Activated naive CD8-positive, alpha-beta T cell (primary cell): ENCODE results near the gene ZEB2.

Source experiments
- H3K27ac Mint-ChIP-seq: one replicate; pipeline ENCODE4 v1.8.0; 2021; ENCODE audit warnings: mixed read lengths
- H3K27me3 Mint-ChIP-seq: one replicate; pipeline ENCODE4 v1.8.0; 2021; ENCODE audit warnings: mixed read lengths
- H3K36me3 Mint-ChIP-seq: one replicate; pipeline ENCODE4 v1.8.0; 2021; ENCODE audit warnings: mixed read lengths
- H3K4me1 Mint-ChIP-seq: one replicate; pipeline ENCODE4 v1.8.0; 2021; ENCODE audit warnings: low read depth, mixed read lengths
- H3K4me3 Mint-ChIP-seq: one replicate; pipeline ENCODE4 v1.8.0; 2021; ENCODE audit warnings: mild to moderate bottlenecking, mixed read lengths
- H3K9me3 Mint-ChIP-seq: one replicate; pipeline ENCODE4 v1.8.0; 2021; ENCODE audit warnings: low read depth, mixed read lengths

ZEB2 gene

DNA sequence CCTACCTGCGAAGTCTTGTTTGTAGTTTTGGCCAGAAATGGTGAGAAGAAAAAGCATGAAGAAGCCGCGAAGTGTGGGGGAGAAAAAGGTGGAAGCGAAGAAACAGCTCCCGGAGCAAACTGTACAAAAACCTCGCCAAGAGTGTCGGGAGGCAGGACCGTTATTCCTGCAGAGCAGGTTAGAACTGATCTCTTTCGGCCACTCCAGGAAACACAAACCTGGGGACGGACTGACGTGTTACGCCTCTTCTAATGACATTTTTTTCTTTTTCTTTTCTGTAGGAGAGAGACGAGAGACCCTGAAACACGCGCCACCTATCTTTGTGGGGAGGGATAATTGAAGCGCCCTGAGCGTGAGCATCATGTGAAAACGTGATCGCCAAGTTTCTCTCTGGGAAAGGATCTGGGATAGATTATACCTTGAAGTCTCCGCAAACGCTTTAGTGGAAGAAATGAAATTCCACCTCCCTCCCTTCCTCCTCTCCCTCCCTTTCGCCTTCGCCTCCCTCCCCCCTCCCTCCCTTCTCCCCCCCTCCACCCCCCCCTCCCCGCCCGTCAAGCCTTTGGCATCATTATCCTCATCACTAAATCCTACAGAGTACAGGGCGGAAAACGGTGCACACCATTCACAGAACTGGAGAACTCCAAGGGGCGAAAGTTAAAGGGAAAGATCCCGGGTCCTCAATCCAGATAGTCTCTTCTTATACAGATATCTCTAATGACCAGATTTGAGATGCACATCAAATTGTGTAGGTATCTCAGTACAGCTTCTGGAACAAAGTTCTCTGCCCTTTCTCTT lies at the start of gene ZEB2:
ZEB2 (minus strand) TSS at position 186 of the 798 bp plus-strand sequence. CDS start 2,769 bp downstream, outside the sequence.
- peaks cover 31% of the 10 kb centered on the region for H3K27me3 Mint-ChIP-seq
- H3K9me3 Mint-ChIP-seq = no peaks in the 10 kb centered on the region
- peak within 1 kb of the TSS; percentile 59 for H3K4me3 Mint-ChIP-seq
- H3K27ac Mint-ChIP-seq = no peak within 1 kb of the TSS
- H3K36me3 Mint-ChIP-seq = peaks cover 2% of the 10 kb centered on the region
- H3K4me1 Mint-ChIP-seq = peaks cover 35% of the 10 kb centered on the region

DNA sequence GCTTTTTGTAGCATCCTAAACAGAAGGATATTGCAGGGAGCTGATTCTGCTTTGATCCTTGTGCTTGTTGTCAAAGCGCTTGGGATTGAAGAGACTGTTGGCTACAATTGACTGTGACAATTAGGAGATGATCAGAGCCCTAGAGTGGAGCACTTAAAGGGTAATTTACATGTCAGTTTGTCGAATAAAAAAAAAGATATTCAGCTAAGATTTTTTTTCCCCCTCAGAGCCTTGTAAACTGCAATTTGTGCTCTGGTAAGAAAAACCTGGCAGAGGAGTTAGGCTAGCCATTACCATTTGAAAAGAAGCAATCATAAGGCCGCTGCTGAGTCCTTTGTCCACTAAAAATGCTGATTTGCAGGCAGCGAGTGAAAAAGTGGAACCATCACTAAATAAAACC lies 47.8 kb upstream of the ZEB2 start:
- peaks cover 5% of the 10 kb centered on the region for H3K27me3 Mint-ChIP-seq
- H3K4me1 Mint-ChIP-seq = no peaks in the 10 kb centered on the region
- no peaks in the 10 kb centered on the region for H3K9me3 Mint-ChIP-seq
- H3K4me3 Mint-ChIP-seq = no peak overlapping the region
- no peak overlapping the region for H3K27ac Mint-ChIP-seq
- H3K36me3 Mint-ChIP-seq = no peaks in the 10 kb centered on the region

DNA sequence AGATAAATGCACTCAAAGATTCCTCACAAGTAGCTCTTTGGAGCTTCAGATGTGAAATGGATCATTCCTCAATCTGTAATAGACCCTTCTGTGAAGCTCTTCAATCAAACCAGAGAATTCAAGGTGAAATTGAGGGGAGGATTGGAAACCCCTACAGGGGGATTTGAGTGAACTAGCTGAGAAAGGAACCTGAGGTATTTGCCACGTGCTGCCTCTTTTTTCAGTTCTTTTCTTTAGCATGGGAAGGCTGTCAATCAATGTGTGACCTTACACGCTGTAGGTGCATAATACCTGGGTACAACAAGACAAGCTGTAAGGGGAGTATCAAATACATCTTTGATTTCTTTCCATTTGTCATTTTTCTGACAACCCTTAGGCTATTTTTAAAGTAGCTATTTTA lies 46.5 kb upstream of the ZEB2 start:
- Mint-ChIP-seq H3K27ac (no peak overlapping the region), H3K9me3 (no peaks in the 10 kb centered on the region), H3K4me1 (no peaks in the 10 kb centered on the region), H3K36me3 (no peaks in the 10 kb centered on the region), H3K27me3 (peaks cover 5% of the 10 kb centered on the region), H3K4me3 (no peak overlapping the region)

DNA sequence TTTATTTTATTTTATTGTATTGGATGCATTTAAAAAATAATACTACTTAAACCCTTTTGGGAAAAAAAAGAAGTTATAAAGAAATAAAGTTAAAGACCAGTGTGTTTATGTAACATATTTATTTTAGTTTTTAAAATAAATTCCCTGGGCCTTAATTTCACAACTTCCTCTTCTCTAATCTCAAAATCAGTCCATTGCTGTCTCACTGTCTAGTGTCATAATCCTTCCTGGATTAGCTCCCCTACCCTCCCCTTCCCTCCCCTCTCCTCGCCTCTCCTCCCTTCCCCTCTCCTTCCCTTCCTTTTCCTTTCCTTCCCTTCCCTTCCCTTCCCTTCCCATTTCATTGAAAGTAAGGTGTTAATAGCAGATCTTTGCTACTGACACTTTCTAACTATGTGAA lies 40.3 kb upstream of the ZEB2 start:
- no peak overlapping the region for H3K27ac Mint-ChIP-seq
- H3K4me1 Mint-ChIP-seq = no peaks in the 10 kb centered on the region
- H3K9me3 Mint-ChIP-seq = no peaks in the 10 kb centered on the region
- H3K36me3 Mint-ChIP-seq = no peaks in the 10 kb centered on the region
- H3K4me3 Mint-ChIP-seq = no peak overlapping the region
- H3K27me3 Mint-ChIP-seq = peaks cover 7% of the 10 kb centered on the region

DNA sequence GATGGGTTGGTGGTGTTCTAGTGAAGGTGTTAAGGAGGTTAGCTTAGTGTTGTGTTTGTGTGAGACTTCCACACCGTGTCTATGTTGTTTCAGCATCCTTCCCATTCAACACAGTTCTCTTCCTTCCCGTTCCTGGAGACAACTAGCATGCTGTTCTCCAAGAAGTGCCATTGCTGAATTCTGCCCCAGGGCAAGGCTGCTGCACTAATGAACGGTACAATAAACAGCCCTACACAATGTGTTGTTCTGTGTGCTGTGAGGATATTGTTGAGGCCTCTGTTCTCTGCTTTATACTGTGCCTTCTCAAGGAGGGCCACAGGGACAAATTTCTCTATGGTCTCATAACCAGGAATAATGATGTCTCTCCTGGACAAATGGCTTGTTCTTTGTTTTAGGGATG lies 39.8 kb upstream of the ZEB2 start:
- no peaks in the 10 kb centered on the region for H3K4me1 Mint-ChIP-seq
- no peak overlapping the region for H3K4me3 Mint-ChIP-seq
- no peaks in the 10 kb centered on the region for H3K9me3 Mint-ChIP-seq
- no peak overlapping the region for H3K27ac Mint-ChIP-seq
- no peaks in the 10 kb centered on the region for H3K36me3 Mint-ChIP-seq
- H3K27me3 Mint-ChIP-seq = peaks cover 5% of the 10 kb centered on the region

DNA sequence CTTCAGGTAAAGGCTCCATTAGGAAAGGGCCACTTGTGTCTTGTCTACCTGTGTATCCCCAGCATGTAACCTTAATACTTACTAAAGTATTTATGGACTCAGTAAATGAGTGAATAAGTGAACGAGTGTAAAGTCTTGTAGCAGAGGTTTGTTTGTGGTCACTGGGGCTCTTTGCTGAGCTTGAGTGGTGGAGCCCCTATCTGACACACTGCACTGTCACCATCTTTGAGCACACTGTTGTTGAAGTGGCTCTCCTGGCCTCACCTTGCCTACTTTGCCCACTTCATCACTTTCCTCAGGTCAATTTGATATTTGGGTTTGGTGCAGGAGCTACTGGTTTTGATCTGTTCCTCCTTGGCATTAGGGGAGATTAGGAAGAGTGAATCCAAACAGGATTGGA lies 39.3 kb upstream of the ZEB2 start:
- Mint-ChIP-seq H3K36me3 (no peaks in the 10 kb centered on the region), H3K4me3 (no peak overlapping the region), H3K4me1 (no peaks in the 10 kb centered on the region), H3K27ac (no peak overlapping the region), H3K27me3 (peaks cover 5% of the 10 kb centered on the region), H3K9me3 (no peaks in the 10 kb centered on the region)

DNA sequence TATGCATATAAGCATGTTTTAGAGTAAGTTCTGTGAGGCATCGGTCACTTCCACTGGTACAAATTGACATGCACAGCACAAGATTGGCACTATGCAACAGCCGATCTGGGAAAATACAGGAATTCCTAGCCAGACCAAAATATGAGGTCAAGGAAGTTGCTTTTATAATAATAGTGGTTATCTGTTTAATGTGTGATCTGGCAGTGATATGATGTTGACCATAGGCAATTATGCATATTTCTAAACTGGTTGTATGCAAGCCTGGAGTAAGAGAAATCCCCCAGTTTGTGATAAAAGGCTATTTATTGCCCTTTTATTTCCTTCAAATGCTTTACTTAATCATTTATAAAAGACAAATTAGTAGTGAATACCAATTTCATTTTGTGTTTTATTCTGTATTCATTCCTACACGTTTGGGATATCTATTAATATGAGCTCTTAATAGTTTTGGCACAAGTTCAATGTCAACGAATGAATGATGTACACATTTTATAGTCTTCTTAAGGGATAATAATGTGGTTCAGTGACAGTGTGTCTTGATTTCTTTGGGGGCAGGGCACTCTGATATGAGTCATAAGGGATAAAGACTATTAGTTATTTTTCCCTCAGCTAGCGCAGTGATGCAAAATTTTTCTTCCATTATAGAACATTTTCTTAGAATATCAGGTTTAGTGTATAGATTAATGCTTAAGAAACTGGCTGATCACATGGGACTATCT lies 34.7 kb upstream of the ZEB2 start:
- H3K27me3 Mint-ChIP-seq = peaks cover 1% of the 10 kb centered on the region
- no peak overlapping the region for H3K4me3 Mint-ChIP-seq
- no peaks in the 10 kb centered on the region for H3K36me3 Mint-ChIP-seq
- no peak overlapping the region for H3K27ac Mint-ChIP-seq
- no peaks in the 10 kb centered on the region for H3K4me1 Mint-ChIP-seq
- H3K9me3 Mint-ChIP-seq = no peaks in the 10 kb centered on the region

DNA sequence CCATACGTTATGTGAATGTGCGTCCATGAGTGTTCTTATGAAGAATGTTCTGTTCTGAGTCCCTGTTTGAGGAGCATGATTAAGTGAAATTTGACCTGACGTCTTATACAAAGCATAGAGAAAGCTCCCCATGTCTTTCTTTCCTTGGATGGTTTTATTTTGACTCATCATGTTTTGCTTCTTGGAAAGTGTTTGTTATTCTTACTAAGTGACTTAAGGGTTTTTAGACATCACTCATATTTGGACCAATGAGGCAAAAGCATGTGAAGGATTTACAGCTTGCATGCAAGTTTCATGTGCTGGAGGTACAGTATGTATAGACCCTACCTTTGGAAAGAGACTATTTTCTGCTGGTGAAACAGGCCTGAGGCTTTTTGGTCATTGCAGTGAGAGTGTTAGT lies 33.5 kb upstream of the ZEB2 start:
- Mint-ChIP-seq H3K9me3 (no peaks in the 10 kb centered on the region), H3K4me3 (no peak overlapping the region), H3K27me3 (no peaks in the 10 kb centered on the region)

DNA sequence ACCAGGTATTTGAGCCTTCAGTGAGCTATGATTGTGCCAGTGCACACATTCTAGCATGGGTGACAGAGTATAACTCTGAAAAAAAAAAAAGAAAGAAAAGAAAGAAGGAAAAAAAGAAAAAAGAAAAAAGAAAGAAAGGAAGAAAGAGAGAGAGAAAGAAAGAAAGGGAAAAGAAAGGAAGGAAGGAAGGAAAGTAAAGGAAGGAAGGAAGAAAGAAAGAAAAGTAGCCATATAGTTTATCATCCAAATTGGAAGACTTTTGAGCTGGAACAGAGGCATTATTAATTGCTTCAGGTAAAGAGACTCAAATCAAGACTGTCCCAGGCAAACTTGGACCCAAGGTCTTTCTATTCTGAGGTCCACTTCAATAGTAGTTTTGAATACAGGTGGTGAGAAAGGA lies 32.9 kb upstream of the ZEB2 start:
- H3K27me3 Mint-ChIP-seq = no peaks in the 10 kb centered on the region
- H3K4me3 Mint-ChIP-seq = no peak overlapping the region
- no peaks in the 10 kb centered on the region for H3K36me3 Mint-ChIP-seq
- H3K4me1 Mint-ChIP-seq = peaks cover 6% of the 10 kb centered on the region
- H3K27ac Mint-ChIP-seq = no peak overlapping the region
- H3K9me3 Mint-ChIP-seq = no peaks in the 10 kb centered on the region

More for the DNA sequence above, 33.5 kb upstream of the ZEB2 start:
- H3K4me1 Mint-ChIP-seq = peaks cover 3% of the 10 kb centered on the region
- no peak overlapping the region for H3K27ac Mint-ChIP-seq
- H3K36me3 Mint-ChIP-seq = no peaks in the 10 kb centered on the region

DNA sequence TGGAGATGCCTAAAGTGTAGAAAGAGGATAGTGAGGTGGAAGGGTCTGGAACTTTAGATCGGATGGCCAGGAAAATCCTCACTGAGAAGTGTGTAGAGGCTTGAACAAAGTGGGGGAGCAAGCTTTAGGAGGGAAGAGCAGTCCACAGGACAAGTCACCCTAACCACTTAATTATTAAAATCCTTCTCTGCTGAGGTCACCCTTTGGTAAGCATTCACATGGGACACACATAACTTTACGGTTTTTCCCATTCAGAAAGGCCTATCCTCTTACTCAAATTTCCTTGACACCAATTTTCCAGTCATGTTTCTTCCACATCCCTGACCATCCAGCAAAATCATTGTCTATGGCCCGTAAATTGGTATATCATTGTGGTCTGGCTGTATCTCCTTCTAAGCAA lies 31.0 kb upstream of the ZEB2 start:
- H3K27ac Mint-ChIP-seq = no peak overlapping the region
- H3K27me3 Mint-ChIP-seq = no peaks in the 10 kb centered on the region
- no peaks in the 10 kb centered on the region for H3K9me3 Mint-ChIP-seq
- H3K4me3 Mint-ChIP-seq = no peak overlapping the region
- peaks cover 6% of the 10 kb centered on the region for H3K4me1 Mint-ChIP-seq
- no peaks in the 10 kb centered on the region for H3K36me3 Mint-ChIP-seq

DNA sequence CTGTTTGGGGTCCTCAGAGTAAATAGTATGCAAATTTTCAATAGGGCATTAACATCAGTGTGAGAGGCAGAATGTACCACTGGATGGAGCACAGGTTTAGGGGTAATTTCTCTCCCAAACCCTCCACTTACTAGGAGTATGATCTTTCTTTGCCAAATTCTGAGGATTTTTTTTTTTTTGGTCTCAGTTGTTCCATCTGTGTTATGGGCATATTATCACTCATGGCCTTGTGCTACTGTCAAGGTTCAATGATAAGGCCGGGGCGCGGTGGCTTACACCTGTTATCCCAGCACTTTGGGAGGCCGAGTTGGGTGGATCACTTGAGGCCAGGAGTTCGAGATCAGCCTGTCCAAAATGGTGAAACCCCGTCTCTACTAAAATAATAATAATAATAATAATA lies 30.2 kb upstream of the ZEB2 start:
- Mint-ChIP-seq H3K27me3 (no peaks in the 10 kb centered on the region), H3K27ac (no peak overlapping the region), H3K36me3 (no peaks in the 10 kb centered on the region), H3K9me3 (no peaks in the 10 kb centered on the region), H3K4me1 (peaks cover 6% of the 10 kb centered on the region), H3K4me3 (no peak overlapping the region)

DNA sequence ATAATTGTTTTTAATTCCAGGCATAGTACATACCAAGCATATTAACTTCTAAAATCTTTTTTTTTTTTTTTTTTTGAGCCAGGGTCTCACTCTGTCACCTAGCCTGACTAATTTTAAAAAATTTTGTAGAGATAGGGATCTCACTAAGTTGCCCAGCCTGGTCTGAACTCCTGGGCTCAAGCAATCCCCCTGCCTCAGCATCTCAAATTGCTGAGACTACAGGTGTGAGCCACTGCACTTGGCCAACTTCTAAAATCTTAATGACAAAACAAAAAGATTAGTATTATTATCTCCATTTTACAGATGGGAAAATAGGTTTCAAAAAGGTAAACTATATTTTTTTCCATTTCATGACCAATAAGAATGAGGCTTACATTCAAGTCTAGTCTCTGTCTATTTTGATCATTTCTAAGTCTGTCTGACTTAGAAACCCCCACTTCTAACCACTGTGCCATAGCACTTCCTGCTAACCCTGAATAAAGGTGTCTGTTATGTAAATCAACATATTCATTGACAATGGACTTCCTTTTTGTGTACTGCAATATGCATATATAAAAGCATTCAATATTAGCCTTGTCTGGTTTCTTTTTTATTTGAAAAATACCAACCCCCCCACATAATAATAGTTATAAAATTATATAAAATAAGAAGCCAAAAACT lies 28.7 kb upstream of the ZEB2 start:
- Mint-ChIP-seq H3K27ac (no peak overlapping the region), H3K4me3 (no peak overlapping the region), H3K4me1 (peaks cover 6% of the 10 kb centered on the region), H3K27me3 (no peaks in the 10 kb centered on the region), H3K9me3 (no peaks in the 10 kb centered on the region), H3K36me3 (no peaks in the 10 kb centered on the region)

DNA sequence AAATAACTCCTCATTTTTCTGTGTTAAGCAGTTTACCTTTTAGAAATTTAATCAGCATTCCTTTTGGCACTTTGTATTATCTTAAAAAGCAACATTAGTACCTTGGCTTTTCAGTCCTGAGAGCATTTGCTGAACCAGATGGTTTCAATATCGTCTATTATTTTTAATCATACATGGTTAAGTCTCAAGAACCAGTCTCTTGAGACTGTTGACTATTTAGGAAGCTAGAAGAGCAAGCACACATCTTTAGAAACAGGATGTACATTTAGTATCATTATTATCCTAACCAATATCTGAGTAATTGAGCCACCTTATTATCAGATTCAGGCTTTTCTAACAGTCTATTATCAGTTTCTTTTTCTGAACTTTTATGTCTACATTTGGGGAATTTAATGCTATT lies 28.2 kb upstream of the ZEB2 start:
- no peaks in the 10 kb centered on the region for H3K9me3 Mint-ChIP-seq
- peaks cover 6% of the 10 kb centered on the region for H3K4me1 Mint-ChIP-seq
- peak overlapping the region; percentile 2 for H3K27ac Mint-ChIP-seq
- H3K4me3 Mint-ChIP-seq = no peak overlapping the region
- no peaks in the 10 kb centered on the region for H3K27me3 Mint-ChIP-seq
- no peaks in the 10 kb centered on the region for H3K36me3 Mint-ChIP-seq

DNA sequence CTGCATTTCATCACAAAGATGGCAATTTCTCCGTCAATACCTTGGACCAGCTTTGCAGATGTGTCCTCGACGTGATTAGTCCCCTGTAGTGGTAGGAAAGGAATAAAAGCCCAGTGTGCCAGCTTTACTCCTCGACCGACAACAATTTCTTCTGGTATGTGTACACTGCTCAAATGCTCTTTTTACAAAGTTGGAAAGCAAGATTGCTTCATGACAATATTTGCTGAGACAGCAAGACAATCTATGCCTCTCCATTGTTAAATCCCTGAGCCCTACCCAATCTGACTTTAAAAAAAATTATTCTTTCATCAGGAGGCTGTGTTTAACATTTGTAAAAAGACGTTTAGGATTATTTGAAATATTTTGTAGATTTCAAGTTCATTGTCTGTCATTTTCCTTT lies 27.6 kb upstream of the ZEB2 start:
- no peak overlapping the region for H3K4me3 Mint-ChIP-seq
- H3K27me3 Mint-ChIP-seq = peaks cover 2% of the 10 kb centered on the region
- H3K4me1 Mint-ChIP-seq = peaks cover 6% of the 10 kb centered on the region
- no peak overlapping the region for H3K27ac Mint-ChIP-seq
- no peaks in the 10 kb centered on the region for H3K36me3 Mint-ChIP-seq
- no peaks in the 10 kb centered on the region for H3K9me3 Mint-ChIP-seq

DNA sequence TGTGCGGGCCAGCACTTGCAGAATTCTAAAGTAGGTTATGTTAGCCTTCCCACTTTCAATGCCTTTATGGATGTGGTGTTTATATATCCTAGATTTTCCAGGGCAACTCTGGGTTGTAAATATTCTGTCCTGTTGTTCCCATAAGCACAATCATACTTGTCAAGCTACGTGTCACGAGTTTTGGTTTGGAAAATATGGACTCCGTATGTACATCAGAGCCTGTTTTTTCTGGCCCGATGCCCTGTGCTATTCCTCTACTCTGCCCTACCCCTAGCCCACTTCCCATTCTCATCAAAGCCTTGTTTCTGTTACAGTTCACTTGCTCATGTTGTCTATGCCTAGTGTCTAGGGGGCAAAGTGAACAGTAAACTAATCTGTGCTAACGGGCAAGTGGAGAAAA lies 27.0 kb upstream of the ZEB2 start:
- H3K36me3 Mint-ChIP-seq = no peaks in the 10 kb centered on the region
- no peaks in the 10 kb centered on the region for H3K9me3 Mint-ChIP-seq
- H3K4me3 Mint-ChIP-seq = no peak overlapping the region
- peaks cover 2% of the 10 kb centered on the region for H3K27me3 Mint-ChIP-seq
- H3K27ac Mint-ChIP-seq = no peak overlapping the region
- peaks cover 6% of the 10 kb centered on the region for H3K4me1 Mint-ChIP-seq
